ENCODE results near the gene NSF. TPM values are rescaled to one million over a fixed set of nuclear protein-coding genes. Genes with fewer than 3 reads are reported as not detected.

The NSF gene
- total and polyA plus RNA-seq, 10 of the 15 experiments (the other 5 are each of a cell fraction or from before 2014, with no cell fraction given), result 6.8 to 25.6 (median 16.8) TPM

GRCh38 chr17:46774108-46774737 lies 183.8 kb downstream of the NSF start:
- Histone ChIP-seq H3K9ac (ENCODE audit: control insufficient read depth, insufficient read depth, low read length) (no peak overlapping the region), H2AFZ (ENCODE audit: control insufficient read depth, low read depth, low read length) (no peak overlapping the region), H3K4me1 (ENCODE audit: control insufficient read depth, insufficient read depth, low read length) (0 out of 2 replicates have a peak, but pooled peaks cover 4% of the 10 kb centered on the region), H3K4me3 (no peak overlapping the region), H3K9me3 (replicated peaks; ENCODE audit: control insufficient read depth, insufficient read depth, low read length) (no peaks in the 10 kb centered on the region), H3K4me2 (ENCODE audit: control insufficient read depth, insufficient read depth) (no peak overlapping the region), H3K27me3 (replicated peaks in 1 of 2; ENCODE audit: control insufficient read depth in 2 of 2, insufficient read depth in 2 of 2, low read length in 1 of 2) (peaks cover 10 to 14% of the 10 kb centered on the region in 2 experiments; a peak in 3 of 4 replicates), H3K27ac (ENCODE audit: control insufficient read depth, insufficient read depth) (no peak overlapping the region), H3K79me2 (ENCODE audit: control insufficient read depth, insufficient read depth, low read length) (no peaks in the 10 kb centered on the region), H3K36me3 (ENCODE audit: control insufficient read depth in 2 of 2, insufficient read depth in 2 of 2, low read length in 1 of 2) (no peaks in the 10 kb centered on the region), H4K20me1 (ENCODE audit: control insufficient read depth, insufficient read depth) (no peaks in the 10 kb centered on the region)
- ChIA-PET CTCF (interaction anchor here (0.5 kb wide), 1 partner anchor 105 kb away, joined by 4 read pairs; no protein-coding TSS in a partner anchor), SMC1A (ENCODE audit: uncharacterized antibody, unreplicated experiment) (no interaction called here), POLR2A (no interaction called here), RAD21 (ENCODE audit: unreplicated experiment) (no interaction called here)
- no peak for DNase-seq (ENCODE audit: low read depth, low spot score)
- intact Hi-C loops (cut with micrococcal nuclease; ENCODE audit: unreplicated experiment), result loop anchor here (10.0 kb wide), 1 partner anchor 71 kb away; no protein-coding TSS in a partner anchor
- in situ Hi-C loops (cut with MboI), result no loop called here
- BruUV-seq (replicated peaks), result no TSS peak
- no peak for FAIRE-seq
- no peak for ATAC-seq
- TF ChIP-seq MAX (IDR thresholded peaks at IDR 0.05; ENCODE audit: low read depth, low read length) (no peak), GATAD2B (conservative IDR thresholded peaks at IDR 0.05; ENCODE audit: low read depth) (no peak), NFYA (IDR thresholded peaks at IDR 0.05; ENCODE audit: borderline replicate concordance, low read depth, low read length) (no peak), ZNF592 (IDR thresholded peaks at IDR 0.05) (no peak), SIN3A (IDR thresholded peaks at IDR 0.05; ENCODE audit: low read depth, low read length) (no peak), MLLT1 (IDR thresholded peaks at IDR 0.05) (no peak), SP1 (IDR thresholded peaks at IDR 0.05; ENCODE audit: low read depth, low read length) (no peak), RUNX3 (IDR thresholded peaks at IDR 0.05; ENCODE audit: low read length) (no peak), ZNF274 (IDR thresholded peaks at IDR 0.05; ENCODE audit: insufficient read depth, insufficient read length) (no peak), RCOR1 (conservative IDR thresholded peaks at IDR 0.05; ENCODE audit: low read depth, low read length) (no peak), MXI1 (IDR thresholded peaks at IDR 0.05; ENCODE audit: low read depth, low read length) (no peak), EZH2 (IDR thresholded peaks at IDR 0.05; ENCODE audit: borderline replicate concordance, control insufficient read depth, low read depth, low read length) (no peak), CEBPB (IDR thresholded peaks at IDR 0.05; ENCODE audit: borderline replicate concordance in 1 of 2, low read depth in 2 of 2, low read length in 2 of 2) (no peak)
- WGBS (ENCODE audit: insufficient coverage, insufficient replicate concordance, low lambda C conversion rate, missing lambda C conversion rate), result 92% methylated on average over 10 of the region's 10 CpGs

All from GM12878 (cell line).